HUDEP-2 (cell line): ENCODE measurements around the gene INTS14.
A peak's percentile ranks its signal among the peaks of the same experiment; 100 is the strongest.
"Not testable (repeated sequence)": the region's sequence is repeated elsewhere in the genome, so short reads cannot be mapped to it uniquely, and the experiment has no call there.

Experiments used
- DNase-seq, 76 experiments: peaks; one replicate each; lab custom pipeline; 2025; ENCODE audit not compliant: unreplicated experiment in 76 of 76; lab: John Stamatoyannopoulos, UW

Gene INTS14

DNA sequence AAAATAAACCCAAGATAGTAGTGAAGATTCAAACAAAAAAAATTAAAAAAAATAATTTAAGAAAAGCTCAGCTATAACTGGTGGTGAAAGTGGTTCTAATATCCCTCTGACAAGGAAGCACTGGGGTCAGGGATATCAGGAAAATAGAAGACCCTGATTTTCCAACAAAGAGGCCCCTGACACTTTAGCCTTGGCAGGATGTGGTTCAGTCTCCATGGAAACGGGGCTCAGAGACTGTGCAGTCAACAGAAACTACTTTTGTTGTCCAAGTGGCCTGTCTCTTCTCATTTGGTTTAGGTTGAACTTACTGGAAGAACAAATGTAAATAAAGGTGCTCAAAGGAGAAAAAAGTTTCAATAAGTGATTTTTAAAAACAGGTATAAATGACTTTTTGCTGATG lies 27.2 kb downstream of the INTS14 start:
- DNase-seq, result no peak

GRCh38 chr15:65580287-65580686 lies 30.6 kb downstream of the INTS14 start:
- DNase-seq, result no peak

GRCh38 chr15:65579762-65580161 lies 31.2 kb downstream of the INTS14 start:
- no peak for DNase-seq

DNA sequence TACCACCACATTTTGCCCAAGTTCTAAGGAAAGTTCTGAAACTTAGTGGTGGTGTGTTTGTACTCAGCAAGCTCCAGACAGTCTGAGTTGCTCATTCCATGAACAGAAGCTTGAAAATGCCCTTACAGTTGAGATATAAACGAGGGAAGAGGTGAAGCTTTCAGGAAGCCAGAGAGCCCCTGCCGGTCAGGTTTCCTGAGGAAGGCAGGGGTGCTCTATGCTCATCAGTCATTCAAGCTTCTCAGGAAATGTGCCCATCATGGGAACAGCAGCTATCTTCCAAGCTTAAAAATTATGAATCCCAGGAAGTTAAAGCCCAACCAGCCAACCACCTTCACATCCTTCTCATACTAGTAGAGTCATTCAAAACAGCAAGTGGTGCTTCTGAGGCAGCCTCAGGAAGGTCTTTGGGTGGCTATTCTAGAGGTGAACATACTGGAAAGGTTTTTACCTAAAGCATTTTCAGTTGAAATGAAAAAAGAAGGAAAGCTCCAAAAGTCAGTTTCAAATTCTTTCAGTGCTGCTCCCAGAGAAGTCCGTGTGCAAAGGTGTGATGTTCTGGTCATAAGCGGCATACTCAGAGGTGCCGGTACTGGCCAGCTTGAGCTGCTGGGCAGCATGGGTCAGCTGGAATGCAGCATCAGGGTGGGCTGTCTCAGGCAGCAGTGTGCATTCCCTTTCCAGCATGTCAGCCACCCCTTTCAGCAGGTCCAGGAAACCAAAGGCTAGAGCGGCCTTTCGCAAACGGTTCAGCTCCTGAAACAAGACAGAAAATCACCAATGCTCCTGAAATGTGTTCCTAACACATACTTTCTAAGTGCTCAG lies 31.8 kb downstream of the INTS14 start:
- DNase-seq, result peak in 1 of 76 experiments; percentile 4

DNA sequence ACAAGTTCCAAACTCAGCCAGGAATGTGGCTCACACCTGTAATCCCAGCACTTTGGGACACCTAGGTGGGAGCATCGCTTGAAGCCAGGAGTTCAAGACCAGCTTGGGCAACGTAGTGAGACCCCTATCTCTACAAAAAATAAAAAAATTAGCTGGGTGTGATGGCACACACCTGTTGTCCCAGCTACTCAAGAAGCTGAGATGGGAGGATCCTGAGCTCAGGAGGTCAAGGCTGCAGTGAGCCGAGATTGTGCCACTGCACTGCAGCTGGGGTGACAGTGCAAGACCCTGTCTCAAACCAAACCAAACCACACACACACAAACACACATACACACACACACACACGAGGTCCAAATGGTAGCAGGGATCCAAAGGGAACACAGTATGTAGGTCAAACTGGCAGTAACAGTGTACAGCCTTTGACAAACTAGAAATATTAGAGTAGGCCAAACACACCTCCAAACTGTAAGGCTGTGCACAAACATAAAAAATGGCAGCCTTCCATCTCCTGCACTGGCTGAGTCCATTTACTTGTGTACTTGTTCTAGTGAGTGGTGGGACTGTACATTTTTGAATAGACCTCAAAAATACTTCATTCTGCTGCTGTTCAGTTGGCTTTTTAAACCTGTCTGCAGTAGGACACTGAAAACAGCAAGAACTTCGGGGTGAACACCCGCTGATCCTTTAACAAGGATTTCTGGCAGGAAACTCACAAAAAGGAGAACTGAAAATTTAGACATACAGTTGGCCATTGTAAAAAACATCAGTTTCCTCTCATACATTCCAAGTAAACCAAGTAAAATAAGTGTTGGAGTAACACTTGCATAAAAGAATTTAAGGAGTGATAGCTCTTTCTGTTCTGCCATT lies 33.6 kb downstream of the INTS14 start:
- no peak for DNase-seq

DNA sequence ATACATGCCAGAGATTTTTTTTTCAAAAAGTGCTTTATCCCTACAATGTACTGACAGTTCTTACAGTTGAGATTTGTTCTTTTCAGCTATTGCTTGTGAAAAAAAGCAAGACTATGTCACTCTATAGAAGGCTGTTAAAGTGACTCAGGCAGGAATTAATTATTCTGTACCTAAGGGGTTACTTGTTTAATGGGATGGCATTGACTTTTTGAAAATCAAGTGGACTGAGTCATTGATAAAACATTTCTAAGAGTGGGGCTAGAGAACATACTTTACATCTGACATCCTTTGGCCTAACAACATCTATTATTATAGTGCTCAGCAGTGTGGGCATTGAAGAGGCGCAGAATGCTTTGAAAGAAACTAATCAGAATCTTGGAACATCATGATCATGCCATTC lies 34.3 kb downstream of the INTS14 start:
- no peak for DNase-seq

DNA sequence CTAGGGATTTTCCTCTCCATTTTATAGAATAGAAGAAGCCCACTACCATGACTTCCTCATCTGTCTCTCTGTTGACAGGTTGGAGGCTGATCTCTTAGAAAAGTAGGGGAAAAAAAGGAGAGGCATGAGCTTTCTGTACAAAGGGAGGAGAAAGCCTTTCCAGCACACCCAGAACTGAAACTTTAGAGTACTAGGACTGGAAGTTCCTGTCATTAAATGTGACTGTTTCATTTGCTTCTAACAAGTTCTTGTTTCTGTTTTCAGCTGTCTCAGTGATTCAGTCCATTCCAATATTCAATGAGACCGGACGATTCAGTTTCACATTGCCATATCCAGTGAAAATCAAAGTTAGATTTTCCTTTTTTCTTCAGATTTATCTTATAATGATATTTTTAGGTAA lies 39.0 kb downstream of the INTS14 start:
- no peak for DNase-seq

- DNase-seq, result no peak
Measured at GRCh38 chr15:65569728-65570127, 41.2 kb downstream of the INTS14 start.

- DNase-seq, result no peak
Measured at GRCh38 chr15:65561934-65562333, 49.0 kb downstream of the INTS14 start.

- DNase-seq, result no peak
Measured at GRCh38 chr15:65559941-65560340, 51.0 kb downstream of the INTS14 start.

DNA sequence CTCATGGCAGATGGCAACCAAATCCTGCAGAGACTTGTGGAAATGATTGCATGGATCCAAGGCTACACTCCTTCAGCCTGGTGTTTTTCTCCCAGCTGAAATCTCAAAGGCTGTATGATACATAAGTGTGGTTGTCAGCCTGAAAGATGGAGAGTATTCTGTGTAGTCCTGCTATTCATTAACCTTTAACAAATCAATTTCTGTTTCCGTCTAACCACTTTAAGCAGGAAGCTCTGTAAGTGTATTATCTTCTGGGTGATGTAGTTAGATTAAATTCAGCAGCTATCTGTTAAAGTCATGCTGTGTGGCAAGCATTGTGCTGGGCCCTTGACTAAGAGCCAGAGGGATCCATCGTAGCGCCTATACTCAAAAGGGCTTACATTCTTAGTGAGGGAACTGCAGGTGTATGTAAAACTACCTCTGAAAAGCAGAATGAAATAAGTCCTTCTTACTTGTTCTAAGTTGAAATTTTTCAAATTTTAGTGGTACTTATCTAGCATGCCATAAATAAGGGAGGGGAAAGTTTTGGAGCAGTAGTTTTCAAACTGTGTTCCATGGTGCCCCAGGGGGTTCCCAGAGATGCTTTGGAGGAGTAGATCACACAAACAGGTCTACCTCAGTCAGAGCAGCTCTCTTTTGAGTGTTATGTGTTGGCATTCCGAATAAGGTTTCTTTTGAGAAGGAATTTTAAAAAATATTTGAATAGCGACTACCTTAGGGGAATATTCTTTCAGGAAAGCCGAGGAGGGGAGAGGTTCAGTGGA lies 51.8 kb downstream of the INTS14 start:
- no peak for DNase-seq

DNA sequence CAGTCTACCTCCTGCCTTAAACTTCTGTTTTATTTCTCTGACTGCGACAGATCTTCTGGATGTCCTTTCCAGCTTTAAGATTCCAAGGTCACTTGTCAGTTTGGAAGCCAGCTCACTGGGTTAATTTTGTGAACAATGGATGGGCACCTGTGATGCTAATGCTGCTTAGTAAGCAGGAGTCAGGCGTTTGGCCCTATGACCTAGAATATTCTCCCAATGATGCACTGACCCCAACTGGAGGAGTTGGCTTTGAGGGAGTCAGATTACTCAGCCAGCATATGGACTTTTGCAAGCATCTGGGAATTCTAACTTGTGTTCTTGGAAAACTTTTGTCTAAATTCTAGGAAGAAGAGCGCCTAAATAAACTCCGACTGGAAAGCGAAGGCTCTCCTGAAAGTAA lies 52.6 kb downstream of the INTS14 start:
- DNase-seq, result no peak

DNA sequence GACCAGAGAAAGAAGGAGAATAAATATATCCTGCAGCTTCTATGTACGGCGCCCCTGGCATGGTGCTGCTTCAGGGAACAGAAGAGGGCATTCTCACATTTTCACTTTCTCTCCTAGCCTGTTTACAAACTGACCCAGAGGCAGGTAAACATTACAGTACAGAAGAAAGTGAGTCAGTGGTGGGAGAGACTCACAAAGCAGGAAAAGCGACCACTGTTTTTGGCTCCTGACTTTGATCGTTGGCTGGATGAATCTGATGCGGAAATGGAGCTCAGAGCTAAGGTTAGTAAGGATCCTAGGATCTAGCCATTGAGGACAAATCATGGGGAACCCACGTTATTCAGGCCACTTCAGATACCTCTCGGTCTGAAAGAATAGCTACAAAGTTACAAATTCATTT lies 54.3 kb downstream of the INTS14 start:
- DNase-seq, result no peak

DNA sequence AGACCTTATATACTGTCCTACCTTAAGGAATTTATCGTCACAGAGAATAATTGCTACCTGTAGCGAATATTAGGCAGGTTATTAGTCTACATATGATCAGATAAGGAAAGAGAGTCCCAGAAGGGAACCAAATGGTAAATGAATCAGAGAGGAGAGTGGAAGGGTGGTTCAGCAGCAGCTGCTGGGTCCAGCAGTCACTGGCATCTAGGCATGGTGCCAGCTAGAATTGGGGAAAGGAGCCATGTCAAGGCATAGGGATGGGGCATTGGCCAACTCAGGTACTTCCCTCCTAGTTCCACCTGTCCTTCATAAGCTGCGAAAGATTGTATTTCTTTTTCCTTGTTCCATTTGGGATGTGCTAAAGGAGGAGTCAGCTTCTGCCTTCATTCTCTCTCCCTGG lies 57.2 kb downstream of the INTS14 start:
- no peak for DNase-seq

GRCh38 chr15:65552851-65553250 lies 58.1 kb downstream of the INTS14 start:
- DNase-seq, result not testable (repeated sequence)

GRCh38 chr15:65551183-65551582 lies 59.7 kb downstream of the INTS14 start:
- peak in 8 of 76 experiments; percentile 2 to 34 (median 14) for DNase-seq

DNA sequence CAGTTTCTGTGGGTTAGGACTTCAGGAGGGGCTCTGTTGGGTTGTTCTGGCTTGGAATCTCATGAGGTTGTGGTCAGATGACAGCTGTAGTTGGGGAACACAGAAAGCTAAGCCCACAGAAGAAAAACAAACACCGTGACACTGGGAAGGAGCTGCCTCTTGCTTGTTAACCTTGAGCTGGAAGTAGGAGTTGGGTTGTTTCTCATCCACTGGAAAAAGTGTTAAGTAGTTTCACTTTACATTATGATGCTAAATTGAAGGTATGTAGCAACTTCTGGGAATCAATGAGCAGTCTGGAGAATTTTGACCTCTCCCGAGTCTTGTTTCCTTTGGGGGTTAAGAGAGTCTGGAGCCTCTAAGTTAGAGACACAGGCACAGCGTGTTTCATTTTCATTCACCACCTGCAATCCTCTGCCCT lies 60.2 kb downstream of the INTS14 start:
- no peak for DNase-seq

GRCh38 chr15:65549288-65549687 lies 61.6 kb downstream of the INTS14 start:
- not testable (repeated sequence) for DNase-seq

DNA sequence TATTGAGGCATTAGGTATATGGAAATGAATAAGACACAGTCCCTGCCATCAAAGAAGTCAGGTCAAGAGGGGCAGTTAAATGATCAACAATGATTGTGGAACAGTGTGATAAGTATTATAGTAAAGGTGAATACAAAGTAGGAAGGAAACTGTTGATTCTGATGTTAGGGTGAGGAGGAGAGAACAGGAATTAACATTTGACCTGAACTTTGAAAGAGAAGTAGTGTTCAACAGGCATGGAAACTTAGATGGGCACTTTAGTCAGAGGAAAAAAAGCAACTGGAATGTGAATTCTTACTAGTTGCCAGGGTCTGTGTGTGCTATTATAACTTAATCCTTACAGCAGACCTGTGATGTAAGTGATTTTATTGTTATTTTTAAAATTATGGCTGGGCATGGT lies 63.1 kb downstream of the INTS14 start:
- no peak for DNase-seq

- DNase-seq, result no peak
Measured at GRCh38 chr15:65541231-65541820, 69.6 kb downstream of the INTS14 start.

- no peak for DNase-seq
Measured at GRCh38 chr15:65540314-65540713, 70.6 kb downstream of the INTS14 start.
